Bone marrow (tissue), 2 donors: ENCODE measurements around the gene FOXR1.
A peak's percentile ranks its signal among the peaks of the same experiment; 100 is the strongest.
"Not testable (repeated sequence)": the region's sequence is repeated elsewhere in the genome, so short reads cannot be mapped to it uniquely, and the experiment has no call there.

Source experiments
- DNase-seq, 2 donors: peaks; one replicate each; lab custom pipeline; 2025; lab: John Stamatoyannopoulos, UW

The FOXR1 gene

GRCh38 chr11:118947091-118947490 lies 24.5 kb upstream of the FOXR1 start:
- DNase-seq: no peak

DNA sequence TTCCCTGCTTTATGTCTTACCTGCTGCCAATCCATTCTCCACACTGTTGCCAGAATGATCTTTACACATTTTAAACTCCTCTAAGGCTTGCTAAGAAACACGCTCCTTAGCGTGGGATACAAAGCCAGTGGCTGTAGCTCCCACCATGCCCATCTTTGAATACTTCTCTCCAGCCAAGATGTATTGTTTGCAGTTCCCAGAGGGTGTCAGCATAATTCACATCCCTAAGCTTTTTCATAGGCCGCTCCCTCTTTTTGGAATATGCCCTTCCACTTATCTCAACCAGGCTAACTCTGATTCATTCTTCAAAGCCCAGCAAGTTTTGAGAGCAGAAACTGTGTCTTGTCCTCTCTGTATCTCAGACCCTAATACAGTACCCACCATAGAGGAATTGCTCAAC lies 23.6 kb upstream of the FOXR1 start:
- no peak for DNase-seq

DNA sequence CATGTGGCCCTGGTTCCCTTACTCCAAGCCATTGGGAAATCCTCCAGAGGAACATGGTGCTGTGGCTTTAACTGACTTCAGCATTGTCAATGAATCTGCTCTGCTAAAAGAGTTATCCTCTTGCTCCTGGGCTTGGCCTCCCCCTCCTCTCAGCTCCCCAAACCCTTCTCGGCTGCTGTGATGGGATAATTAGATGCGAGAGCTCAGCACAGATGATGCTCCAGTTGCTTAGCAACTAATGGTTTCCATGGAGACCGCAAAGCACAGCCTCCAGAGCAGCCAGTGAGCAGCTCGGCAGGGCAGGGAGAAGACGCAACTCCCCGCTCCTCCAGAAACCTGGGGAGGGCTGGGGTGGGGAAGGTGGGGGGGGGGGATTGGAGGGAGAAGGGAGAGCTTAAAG lies 18.3 kb upstream of the FOXR1 start:
- DNase-seq: no peak

DNA sequence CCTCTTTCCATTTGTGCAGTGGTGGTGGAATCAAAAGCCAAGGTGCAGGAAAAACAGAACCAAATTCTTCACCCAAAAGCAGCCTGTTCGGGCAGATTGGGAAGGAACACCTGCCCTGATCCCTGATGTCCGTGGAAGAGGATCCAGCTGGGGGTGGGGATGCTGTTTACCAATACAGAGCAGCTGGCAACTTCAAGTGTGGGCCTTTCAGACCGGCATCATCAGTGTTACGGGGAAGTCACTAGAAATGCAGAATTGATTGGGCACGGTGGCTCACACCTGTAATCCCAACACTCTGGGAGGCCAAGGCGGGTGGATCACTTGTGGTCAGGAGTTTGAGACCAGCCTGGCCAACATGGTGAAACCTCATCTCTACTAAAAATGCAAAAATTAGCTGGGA lies 17.6 kb upstream of the FOXR1 start:
- not testable (repeated sequence) for DNase-seq

GRCh38 chr11:118956094-118956846 lies 15.3 kb upstream of the FOXR1 start, which contains the start of gene UPK2:
UPK2 (plus strand) TSS chr11:118956298; CDS start chr11:118956351, 53 bp downstream.
- peak; percentile 59 to 62 for DNase-seq

DNA sequence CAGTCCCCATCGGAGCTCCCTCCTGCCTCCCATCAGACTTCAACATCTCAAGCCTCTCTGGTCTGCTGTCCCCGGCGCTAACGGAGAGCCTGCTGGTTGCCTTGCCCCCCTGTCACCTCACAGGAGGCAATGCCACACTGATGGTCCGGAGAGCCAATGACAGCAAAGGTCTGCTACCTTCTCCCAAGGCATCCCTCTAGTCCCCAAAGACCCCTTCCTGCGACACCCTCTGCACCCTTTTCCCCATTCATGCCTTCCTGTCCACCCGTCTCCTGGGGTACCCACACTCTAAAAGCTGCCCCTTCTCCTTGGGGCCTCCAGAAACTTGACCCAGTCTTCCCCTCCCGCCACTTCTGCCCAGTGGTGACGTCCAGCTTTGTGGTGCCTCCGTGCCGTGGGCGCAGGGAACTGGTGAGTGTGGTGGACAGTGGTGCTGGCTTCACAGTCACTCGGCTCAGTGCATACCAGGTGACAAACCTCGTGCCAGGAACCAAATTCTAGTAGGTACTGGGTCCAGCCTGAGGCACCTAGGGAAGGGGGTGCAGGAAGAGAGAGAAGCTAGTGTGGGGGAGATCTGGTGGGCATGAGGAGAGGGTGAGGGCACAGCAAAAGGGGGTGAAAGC lies 14.6 kb upstream of the FOXR1 start:
- DNase-seq: no peak

DNA sequence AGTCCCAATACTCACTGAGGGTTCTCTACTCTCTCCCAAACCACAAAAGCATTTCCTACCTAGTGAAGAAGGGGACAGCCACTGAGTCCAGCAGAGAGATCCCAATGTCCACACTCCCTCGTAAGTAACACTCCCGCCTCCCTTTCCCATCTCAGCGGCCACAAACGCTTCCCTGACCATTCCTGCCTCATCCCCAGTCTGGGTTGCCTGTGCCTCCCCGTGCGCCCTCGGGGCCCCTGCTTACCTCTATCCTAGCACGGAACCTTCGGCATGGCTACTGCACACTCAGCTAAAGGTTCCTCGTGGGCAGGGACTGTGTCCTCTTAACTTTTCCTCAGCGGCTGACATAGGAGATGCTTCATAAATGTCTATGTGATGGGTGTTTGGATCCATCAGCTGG lies 14.0 kb upstream of the FOXR1 start:
- no peak for DNase-seq

DNA sequence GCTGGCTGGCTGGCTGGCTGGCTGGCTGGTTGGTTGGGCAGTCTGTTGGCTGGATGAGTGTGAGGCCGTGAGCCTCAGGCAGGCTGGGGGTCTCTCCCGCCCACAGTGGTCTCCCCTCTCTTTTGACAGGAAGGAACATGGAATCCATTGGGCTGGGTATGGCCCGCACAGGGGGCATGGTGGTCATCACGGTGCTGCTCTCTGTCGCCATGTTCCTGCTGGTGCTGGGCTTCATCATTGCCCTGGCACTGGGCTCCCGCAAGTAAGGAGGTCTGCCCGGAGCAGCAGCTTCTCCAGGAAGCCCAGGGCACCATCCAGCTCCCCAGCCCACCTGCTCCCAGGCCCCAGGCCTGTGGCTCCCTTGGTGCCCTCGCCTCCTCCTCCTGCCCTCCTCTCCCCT lies 13.6 kb upstream of the FOXR1 start:
- DNase-seq: no peak

DNA sequence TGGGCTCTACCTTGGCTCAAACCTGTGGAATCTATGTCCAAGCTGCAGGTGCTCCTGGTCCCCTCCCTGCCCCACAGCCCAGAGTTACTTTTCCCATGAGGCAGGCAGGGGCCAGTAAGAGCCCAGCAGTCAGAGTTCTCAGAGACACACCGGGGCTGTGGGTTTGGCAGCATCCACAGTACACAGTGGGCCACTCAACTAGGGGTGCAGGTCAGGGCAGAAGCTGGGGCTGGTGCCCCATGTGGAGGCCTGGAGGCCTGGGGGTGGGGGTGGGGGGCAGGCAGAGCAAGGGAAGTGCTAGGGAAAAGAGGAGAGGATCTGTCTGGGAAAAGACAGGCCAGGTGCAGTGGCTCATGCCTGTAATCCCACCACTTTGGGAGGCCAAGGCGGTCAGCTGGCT lies 13.0 kb upstream of the FOXR1 start:
- DNase-seq: no peak

GRCh38 chr11:118961189-118961588 lies 10.4 kb upstream of the FOXR1 start:
- DNase-seq: no peak

- no peak for DNase-seq
Observed at GRCh38 chr11:118961591-118961990, 10.0 kb upstream of the FOXR1 start.

- DNase-seq: not testable (repeated sequence)
Observed at GRCh38 chr11:118969508-118969907, 2.1 kb upstream of the FOXR1 start.

GRCh38 chr11:118973985-118974384 lies 2.4 kb downstream of the FOXR1 start:
- no peak for DNase-seq

- no peak for DNase-seq
Observed at GRCh38 chr11:118975771-118976709, 4.5 kb downstream of the FOXR1 start.

GRCh38 chr11:118979434-118979833 lies 7.9 kb downstream of the FOXR1 start:
- DNase-seq: no peak

DNA sequence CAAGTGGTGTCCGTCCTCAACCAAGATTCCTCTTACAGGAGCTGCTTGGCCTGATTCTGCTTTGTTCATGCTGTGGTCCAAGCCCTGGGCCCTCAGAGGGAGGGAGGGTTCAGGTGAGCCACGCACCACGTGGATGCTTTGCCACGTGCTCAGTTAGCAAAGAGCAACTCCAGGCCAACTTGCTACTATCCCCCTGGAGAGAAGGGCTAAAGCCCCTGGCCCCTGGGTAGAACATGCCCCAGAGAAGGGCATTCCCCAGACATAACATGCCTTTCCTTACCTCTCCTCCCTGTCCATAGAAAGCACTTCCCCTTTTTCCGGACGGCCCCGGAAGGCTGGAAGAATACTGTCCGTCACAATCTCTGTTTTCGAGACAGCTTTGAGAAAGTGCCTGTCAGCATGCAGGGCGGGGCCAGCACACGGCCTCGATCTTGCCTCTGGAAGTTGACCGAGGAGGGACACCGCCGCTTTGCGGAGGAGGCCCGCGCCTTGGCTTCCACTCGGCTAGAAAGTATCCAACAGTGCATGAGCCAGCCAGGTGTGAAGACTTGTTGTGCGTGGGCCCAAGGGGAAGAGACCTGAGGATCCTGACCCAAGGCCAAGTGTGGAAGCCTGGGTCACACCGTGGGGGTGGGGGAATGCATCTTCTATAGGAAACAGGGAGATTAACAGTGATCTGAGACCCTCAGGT lies 8.8 kb downstream of the FOXR1 start:
- DNase-seq: no peak

DNA sequence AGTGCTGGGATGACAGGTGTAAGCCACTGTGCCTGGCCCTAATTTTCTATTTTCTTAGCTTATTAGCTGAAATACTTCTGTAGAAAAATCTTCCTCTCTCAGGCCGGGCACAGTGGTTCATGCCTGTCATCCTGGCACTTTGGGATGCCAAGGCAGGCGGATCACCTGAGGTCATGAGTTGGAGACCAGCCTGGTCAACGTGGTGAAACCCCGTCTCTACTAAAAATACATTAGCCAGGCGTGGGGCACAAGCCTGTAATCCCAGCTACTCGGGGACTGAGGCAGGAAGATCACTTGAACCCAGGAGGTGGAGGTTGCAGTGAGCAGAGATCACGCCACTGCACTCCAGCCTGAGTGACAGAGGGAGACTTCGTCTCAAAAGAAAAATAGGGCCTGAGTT lies 12.8 kb downstream of the FOXR1 start:
- not testable (repeated sequence) for DNase-seq

GRCh38 chr11:118984825-118985224 lies 13.3 kb downstream of the FOXR1 start:
- no peak for DNase-seq

DNA sequence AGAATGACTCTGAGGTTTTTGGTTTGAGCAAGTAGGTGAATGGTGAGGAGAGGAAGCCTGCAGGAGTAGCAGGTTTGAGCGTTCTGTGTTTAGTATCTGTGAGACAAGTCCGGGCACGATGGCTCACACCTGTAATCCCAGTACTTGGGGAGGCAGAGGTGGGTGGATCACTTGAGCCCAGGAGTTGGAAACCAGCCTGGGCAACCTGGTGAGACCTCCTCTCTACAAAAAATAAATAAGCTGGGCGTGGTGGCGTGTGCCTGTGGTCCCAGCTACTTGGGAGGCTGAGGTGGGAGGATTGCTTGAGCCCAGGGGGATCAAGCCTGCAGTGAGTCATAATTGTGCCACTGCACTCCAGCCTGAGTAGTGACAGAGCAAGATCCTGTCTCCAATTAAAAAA lies 16.7 kb downstream of the FOXR1 start:
- DNase-seq: no peak

DNA sequence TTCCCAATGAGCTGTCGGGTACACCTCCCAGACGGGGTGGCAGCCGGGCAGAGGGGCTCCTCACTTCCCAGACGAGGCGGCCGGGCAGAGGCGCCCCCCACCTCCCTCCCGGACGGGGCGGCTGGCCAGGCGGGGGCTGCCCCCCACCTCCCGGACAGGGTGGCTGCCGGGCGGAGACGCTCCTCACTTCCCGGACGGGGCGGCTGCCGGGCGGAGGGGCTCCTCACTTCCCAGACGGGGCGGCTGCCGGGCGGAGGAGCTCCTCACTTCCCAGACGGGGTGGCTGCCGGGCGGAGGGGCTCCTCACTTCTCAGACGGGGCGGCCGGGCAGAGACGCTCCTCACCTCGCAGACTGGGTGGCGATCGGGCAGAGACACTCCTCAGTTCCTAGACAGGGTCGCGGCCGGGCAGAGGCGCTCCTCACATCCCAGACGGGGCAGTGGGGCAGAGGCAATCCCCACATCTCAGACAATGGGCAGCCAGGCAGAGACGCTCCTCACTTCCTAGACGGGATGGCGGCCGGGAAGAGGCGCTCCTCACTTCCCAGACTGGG lies 20.0 kb downstream of the FOXR1 start:
- not testable (repeated sequence) for DNase-seq

DNA sequence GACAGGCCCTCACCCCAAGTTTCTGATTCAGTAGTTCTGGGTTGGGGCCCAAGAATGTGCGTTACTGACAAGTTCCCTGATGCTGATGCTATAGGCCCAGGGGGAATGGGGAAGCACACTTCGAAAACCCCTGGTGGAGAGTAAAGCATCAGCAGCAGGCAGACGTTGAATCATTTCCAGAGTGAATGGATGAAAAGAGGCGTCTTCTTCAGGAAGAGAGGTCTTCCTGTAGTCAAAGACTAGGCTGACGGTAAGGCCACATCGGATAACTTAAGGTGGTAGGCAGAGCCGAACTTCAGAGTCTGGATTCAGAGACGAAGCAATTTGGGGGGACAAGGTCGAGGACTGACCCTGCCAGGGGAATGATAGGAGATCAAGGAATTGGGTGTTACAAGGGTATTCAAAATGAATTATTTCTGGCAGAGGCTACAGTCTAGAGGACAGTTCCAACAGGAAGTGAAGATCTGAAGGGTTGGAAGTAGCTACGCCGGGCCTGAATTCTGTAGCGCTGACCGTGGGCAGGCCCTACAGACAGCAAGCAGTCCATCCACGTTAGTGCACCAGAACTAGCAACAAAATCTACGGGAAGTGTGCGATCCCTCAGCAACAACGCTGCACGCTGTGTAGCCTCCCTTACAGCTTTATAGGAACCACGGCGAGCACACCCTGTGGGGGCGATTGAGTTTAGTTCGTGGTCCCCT lies 25.5 kb downstream of the FOXR1 start:
- DNase-seq: peak; percentile 13 to 43
